Activated naive CD8-positive, alpha-beta T cell treated with anti-CD3 and anti-CD28 coated beads for 36 hours (primary cell): ENCODE measurements around the gene OR5H2. TPM values are rescaled to one million over a fixed set of nuclear protein-coding genes. Genes with fewer than 3 reads are reported as not detected.

Experiments
- DNase-seq: peaks from one replicate; pipeline ENCODE4 v3.0.0; 2021
- H3K27ac Mint-ChIP-seq: one replicate; pipeline ENCODE4 v1.8.0; 2022; ENCODE audit warnings: mild to moderate bottlenecking, moderate library complexity, mixed read lengths
- H3K27me3 Mint-ChIP-seq: one replicate; pipeline ENCODE4 v1.8.0; 2022; ENCODE audit warnings: mild to moderate bottlenecking, mixed read lengths
- H3K36me3 Mint-ChIP-seq: one replicate; pipeline ENCODE4 v1.8.0; 2021; ENCODE audit warnings: mild to moderate bottlenecking, mixed read lengths
- H3K4me1 Mint-ChIP-seq: one replicate; pipeline ENCODE4 v1.8.0; 2021; ENCODE audit warnings: mixed read lengths
- H3K4me3 Mint-ChIP-seq: one replicate; pipeline ENCODE4 v1.8.0; 2022; ENCODE audit warnings: mild to moderate bottlenecking, moderate library complexity, mixed read lengths
- H3K9me3 Mint-ChIP-seq: one replicate; pipeline ENCODE4 v1.8.0; 2022; ENCODE audit warnings: mixed read lengths
- total RNA-seq, 2 experiments: library from RNA; stranded (reverse); gene quantifications; one replicate each; pipeline ENCODE4 v1.2.3, GENCODE V29; 2021

The OR5H2 gene
- total RNA-seq, 2 experiments from 2014 or later: not detected

GRCh38 chr3:98322686-98323085 lies 40.4 kb downstream of the OR5H2 start:
- no peaks in the 10 kb centered on the region for H3K9me3 Mint-ChIP-seq
- DNase-seq: no peak
- no peak overlapping the region for H3K27ac Mint-ChIP-seq
- peaks cover 20% of the 10 kb centered on the region for H3K27me3 Mint-ChIP-seq
- no peaks in the 10 kb centered on the region for H3K4me1 Mint-ChIP-seq
- no peak overlapping the region for H3K4me3 Mint-ChIP-seq
- H3K36me3 Mint-ChIP-seq: no peaks in the 10 kb centered on the region

GRCh38 chr3:98323425-98323824 lies 41.1 kb downstream of the OR5H2 start:
- Mint-ChIP-seq H3K36me3 (no peaks in the 10 kb centered on the region), H3K27me3 (peaks cover 25% of the 10 kb centered on the region), H3K4me3 (no peak overlapping the region), H3K9me3 (no peaks in the 10 kb centered on the region), H3K27ac (no peak overlapping the region), H3K4me1 (no peaks in the 10 kb centered on the region)
- no peak for DNase-seq

- peaks cover 32% of the 10 kb centered on the region for H3K27me3 Mint-ChIP-seq
- no peak overlapping the region for H3K27ac Mint-ChIP-seq
- H3K9me3 Mint-ChIP-seq: no peaks in the 10 kb centered on the region
- no peak overlapping the region for H3K4me3 Mint-ChIP-seq
- H3K4me1 Mint-ChIP-seq: no peaks in the 10 kb centered on the region
- H3K36me3 Mint-ChIP-seq: no peaks in the 10 kb centered on the region
- no peak for DNase-seq
Observed at GRCh38 chr3:98325055-98325454, 42.8 kb downstream of the OR5H2 start.

- DNase-seq: no peak
- H3K4me3 Mint-ChIP-seq: no peak overlapping the region
- no peaks in the 10 kb centered on the region for H3K4me1 Mint-ChIP-seq
- no peak overlapping the region for H3K27ac Mint-ChIP-seq
- H3K36me3 Mint-ChIP-seq: no peaks in the 10 kb centered on the region
- H3K27me3 Mint-ChIP-seq: peaks cover 37% of the 10 kb centered on the region
- no peaks in the 10 kb centered on the region for H3K9me3 Mint-ChIP-seq
Observed at GRCh38 chr3:98326105-98326893, 44.0 kb downstream of the OR5H2 start.

- no peaks in the 10 kb centered on the region for H3K36me3 Mint-ChIP-seq
- no peak overlapping the region for H3K27ac Mint-ChIP-seq
- peaks cover 43% of the 10 kb centered on the region for H3K27me3 Mint-ChIP-seq
- H3K9me3 Mint-ChIP-seq: no peaks in the 10 kb centered on the region
- H3K4me1 Mint-ChIP-seq: no peaks in the 10 kb centered on the region
- DNase-seq: no peak
- no peak overlapping the region for H3K4me3 Mint-ChIP-seq
Observed at GRCh38 chr3:98326945-98327344, 44.6 kb downstream of the OR5H2 start.

- Mint-ChIP-seq H3K27me3 (peaks cover 48% of the 10 kb centered on the region), H3K27ac (no peak overlapping the region), H3K4me3 (no peak overlapping the region), H3K4me1 (no peaks in the 10 kb centered on the region), H3K9me3 (no peaks in the 10 kb centered on the region), H3K36me3 (no peaks in the 10 kb centered on the region)
- no peak for DNase-seq
Observed at GRCh38 chr3:98328933-98329332, 46.6 kb downstream of the OR5H2 start.

GRCh38 chr3:98329392-98330124 lies 47.3 kb downstream of the OR5H2 start:
- Mint-ChIP-seq H3K36me3 (no peaks in the 10 kb centered on the region), H3K4me1 (no peaks in the 10 kb centered on the region), H3K27me3 (peaks cover 55% of the 10 kb centered on the region), H3K4me3 (no peak overlapping the region), H3K9me3 (no peaks in the 10 kb centered on the region), H3K27ac (no peak overlapping the region)
- DNase-seq: peak; percentile 20

- H3K27ac Mint-ChIP-seq: no peak overlapping the region
- H3K27me3 Mint-ChIP-seq: peaks cover 54% of the 10 kb centered on the region
- no peak overlapping the region for H3K4me3 Mint-ChIP-seq
- no peak for DNase-seq
- H3K36me3 Mint-ChIP-seq: no peaks in the 10 kb centered on the region
- no peaks in the 10 kb centered on the region for H3K4me1 Mint-ChIP-seq
- H3K9me3 Mint-ChIP-seq: no peaks in the 10 kb centered on the region
Observed at GRCh38 chr3:98331329-98331728, 49.0 kb downstream of the OR5H2 start.

Other genes starting within 250 kb of the OR5H2 start
- not detected for gene GABRR3, start 247.2 kb upstream of the OR5H2 start, total RNA-seq
- not detected for gene OR5AC2, start 195.3 kb upstream of the OR5H2 start, total RNA-seq
- not detected for gene OR5H1, start 151.8 kb upstream of the OR5H2 start, total RNA-seq
- gene OR5H14, start 135.0 kb upstream of the OR5H2 start, total RNA-seq: not detected
- gene OR5H15, start 115.8 kb upstream of the OR5H2 start, total RNA-seq: not detected
- not detected for gene OR5H6, start 18.3 kb upstream of the OR5H2 start, total RNA-seq
- not detected for gene OR5K4, start 71.3 kb downstream of the OR5H2 start, total RNA-seq
- gene OR5K3, start 108.2 kb downstream of the OR5H2 start, total RNA-seq: not detected
- gene OR5K1, start 180.7 kb downstream of the OR5H2 start, total RNA-seq: not detected
- gene OR5K2, start 215.2 kb downstream of the OR5H2 start, total RNA-seq: not detected
- 100 to 1,000 TPM; 196 to 204 TPM for gene CLDND1, start 240.4 kb downstream of the OR5H2 start, total RNA-seq
- gene GPR15, start 249.5 kb downstream of the OR5H2 start, total RNA-seq: 1 to 10 TPM in 1 of 2 experiments, under 1 TPM in 1; 0.52 to 1.0 TPM